Right lobe of liver (tissue), 6 donors: ENCODE measurements around the gene EXOSC1. TPM values are rescaled to one million over a fixed set of nuclear protein-coding genes. Genes with fewer than 3 reads are reported as not detected.
A peak's percentile ranks its signal among the peaks of the same experiment; 100 is the strongest.

ENCODE experiments used
- ATAC-seq, 4 donors: fragments of 200-7000 bp; cut with Tn5 transposase; one replicate each; pipeline ENCODE4 v1.9.1; 2020; ENCODE audit warnings: mild to moderate bottlenecking in 4 of 4, moderate library complexity in 4 of 4
- DNase-seq, 3 donors: peaks; one replicate each; pipeline ENCODE4 v3.0.0-alpha.2; 2020
- H3K27ac ChIP-seq, 3 donors: fragments of 200-600 bp; one replicate each; pipeline ENCODE4 v1.8.0; 2022
- H3K27me3 ChIP-seq, 2 donors: fragments of 200-600 bp; one replicate each; pipeline ENCODE4 v1.8.0; 2022
- H3K36me3 ChIP-seq, 4 donors: fragments of 200-600 bp; sonication (generic) in 1 of 4; one replicate each; pipeline versions ENCODE4 v1.5.1 to v1.8.0; 2017 to 2022; ENCODE audit warnings: control low read depth in 1 of 4
- H3K4me1 ChIP-seq, 4 donors: fragments of 200-600 bp; sonication (generic) in 1 of 4; one replicate each; pipeline versions ENCODE4 v1.5.1 to v1.8.0; 2017 to 2022; ENCODE audit warnings: control low read depth in 1 of 4
- H3K4me3 ChIP-seq, 3 donors: fragments of 200-600 bp; one replicate each; pipeline ENCODE4 v1.8.0; 2022
- H3K9me3 ChIP-seq, 4 donors: fragments of 200-600 bp; sonication (generic) in 1 of 4; one replicate each; pipeline versions ENCODE4 v1.5.1 to v1.8.0; 2017 to 2022; ENCODE audit warnings: control low read depth in 1 of 4
- CTCF ChIP-seq, 4 donors: fragments of 200-600 bp in 3 of 4; fragments of 450-650 bp in 1 of 4; IDR thresholded peaks; one replicate each; pipeline versions ENCODE4 v1.5.1 to v1.8.0; 2016 to 2022; ENCODE audit warnings: antibody characterized with exemption in 4 of 4, mild to moderate bottlenecking in 2 of 4
- POLR2A ChIP-seq: fragments of 450-650 bp; IDR thresholded peaks from one replicate; pipeline ENCODE4 v1.6.1; 2017; ENCODE audit warnings: antibody characterized with exemption, mild to moderate bottlenecking
- WGBS: methylation state at CpG from one replicate; pipeline ENCODE4 v1.1.6; 2018; ENCODE audit warnings: low coverage, low lambda C conversion rate; ENCODE audit not compliant: insufficient coverage; ENCODE audit errors: missing lambda C conversion rate; 5-methylcytosine and 5-hydroxymethylcytosine counted together
- intact Hi-C, 2 donors: fragments of 100-400 bp; cut with DNase I; formaldehyde crosslinking; loops; one replicate each; pipeline versions ENCODE4 v1.11.2 to v1.14.1; 2022
- total RNA-seq, 6 experiments: library from RNA; depleted of rRNA in 2 of 6; stranded (reverse); fragments of >200 nt in 2 of 6; fragmentation: NEBNext Ultra II Directional in 3 of 6; extraction: Animal tissue kit (Norgen Biotek cat#: 25700) in 3 of 6; gene quantifications; one replicate each; pipeline versions ENCODE4 v1.1.0 to v1.2.4, GENCODE V29; 2016 to 2023
- donor health status: DM: no; HTN: yes; CAD: no.
- donor health status: DM: no; HTN: no; CAD: no.
- donor health status: DM: no; HTN: no; CAD: no.
- donor health status: DM: no; HTN: yes; CAD: no.
- donor health status: DM: no; HTN: yes; CAD: no.

Gene EXOSC1
- total RNA-seq, 6 experiments from 2014 or later, result 9.2 to 19.1 (median 11.8) TPM

GRCh38 chr10:97416565-97416964 is 29.2 kb downstream of the EXOSC1 start:
- intact Hi-C loops, result no loop called here
- Histone ChIP-seq H3K4me1 (no peaks in the 10 kb centered on the region), H3K27ac (no peak overlapping the region), H3K9me3 (no peaks in the 10 kb centered on the region), H3K36me3 (no peaks in the 10 kb centered on the region), H3K4me3 (no peak overlapping the region), H3K27me3 (no peaks in the 10 kb centered on the region)
- WGBS, result 61% methylated on average over 6 of the region's 6 CpGs
- no peak for DNase-seq
- TF ChIP-seq CTCF (IDR thresholded peaks at IDR 0.05) (no peak), POLR2A (no peak)
- ATAC-seq, result no peak

- no peaks in the 10 kb centered on the region for H3K27me3 ChIP-seq
- no peaks in the 10 kb centered on the region for H3K9me3 ChIP-seq
- 73% methylated on average over 9 of the region's 10 CpGs for WGBS
- intact Hi-C loops, result no loop called here
- H3K36me3 ChIP-seq, result no peaks in the 10 kb centered on the region
- no peak for ATAC-seq
- no peak overlapping the region for H3K27ac ChIP-seq
- no peaks in the 10 kb centered on the region for H3K4me1 ChIP-seq
- TF ChIP-seq POLR2A (no peak), CTCF (IDR thresholded peaks at IDR 0.05) (no peak)
- no peak overlapping the region for H3K4me3 ChIP-seq
- no peak for DNase-seq
These were observed 32.9 kb downstream of the EXOSC1 start for GRCh38 chr10:97412891-97413304.

GRCh38 chr10:97411406-97411805 is 34.4 kb downstream of the EXOSC1 start:
- Histone ChIP-seq H3K27ac (no peak overlapping the region), H3K4me3 (no peak overlapping the region), H3K9me3 (no peaks in the 10 kb centered on the region), H3K36me3 (no peaks in the 10 kb centered on the region), H3K27me3 (no peaks in the 10 kb centered on the region), H3K4me1 (peaks cover 0 to 10% (median 0%) of the 10 kb centered on the region in 4 donors)
- intact Hi-C loops, result no loop called here
- WGBS, result 61% methylated on average over 2 of the region's 4 CpGs
- ATAC-seq, result no peak
- TF ChIP-seq CTCF (IDR thresholded peaks at IDR 0.05) (no peak), POLR2A (no peak)
- DNase-seq, result no peak

GRCh38 chr10:97408496-97408992 is 37.3 kb downstream of the EXOSC1 start:
- 49% methylated on average over 5 of the region's 10 CpGs for WGBS
- DNase-seq (no peak), ATAC-seq (peak in 3 of 4 donors; percentile 5 to 25 (median 7))
- no peak overlapping the region for H3K4me3 ChIP-seq
- no peaks in the 10 kb centered on the region for H3K36me3 ChIP-seq
- peaks cover 0 to 10% (median 0%) of the 10 kb centered on the region in 4 donors for H3K4me1 ChIP-seq
- TF ChIP-seq POLR2A (no peak), CTCF (IDR thresholded peaks at IDR 0.05) (no peak)
- intact Hi-C loops, result no loop called here
- H3K27ac ChIP-seq, result peak overlapping the region in 1 of 3 donors; percentile 31
- H3K9me3 ChIP-seq, result no peaks in the 10 kb centered on the region
- H3K27me3 ChIP-seq, result no peaks in the 10 kb centered on the region

GRCh38 chr10:97407952-97408248 is 37.9 kb downstream of the EXOSC1 start:
- DNase-seq, result no peak
- intact Hi-C loops, result no loop called here
- Histone ChIP-seq H3K4me3 (no peak overlapping the region), H3K36me3 (no peaks in the 10 kb centered on the region), H3K9me3 (no peaks in the 10 kb centered on the region), H3K27ac (peak overlapping the region in 1 of 3 donors; percentile 31), H3K4me1 (peaks cover 0 to 10% (median 0%) of the 10 kb centered on the region in 4 donors), H3K27me3 (no peaks in the 10 kb centered on the region)
- TF ChIP-seq POLR2A, result no peak
- no peak for TF ChIP-seq CTCF (IDR thresholded peaks at IDR 0.05)
- no peak for ATAC-seq
- 70% methylated on average over 2 of the region's 2 CpGs for WGBS
